Mucosa of stomach (tissue), 1 donor: ENCODE data around the gene BFSP2.

Experiments
- H3K27me3 ChIP-seq: one replicate; pipeline ENCODE4 v1.7.0; 2013; ENCODE audit warnings: mild to moderate bottlenecking, low read length; ENCODE audit not compliant: control insufficient read depth, insufficient read depth
- H3K36me3 ChIP-seq: one replicate; pipeline ENCODE4 v1.7.0; 2013; ENCODE audit warnings: low read length; ENCODE audit not compliant: control insufficient read depth, insufficient read depth
- H3K4me1 ChIP-seq: one replicate; pipeline ENCODE4 v1.7.0; 2013; ENCODE audit warnings: mild to moderate bottlenecking, low read length; ENCODE audit not compliant: control insufficient read depth, insufficient read depth
- H3K4me3 ChIP-seq: one replicate; pipeline ENCODE4 v1.7.0; 2013; ENCODE audit warnings: low read length
- H3K9ac ChIP-seq: one replicate; pipeline ENCODE4 v1.7.0; 2013; ENCODE audit warnings: mild to moderate bottlenecking, low read length, moderate library complexity
- H3K9me3 ChIP-seq: one replicate; pipeline ENCODE4 v1.7.0; 2013; ENCODE audit warnings: mild to moderate bottlenecking, low read length, moderate library complexity; ENCODE audit not compliant: control insufficient read depth
- donor health status: Pancreatic carcinoma.

BFSP2 gene

GRCh38 chr3:133371676-133372075, 28.2 kb upstream of the BFSP2 start:
- Histone ChIP-seq H3K9ac (no peak overlapping the region), H3K36me3 (no peaks in the 10 kb centered on the region), H3K27me3 (no peaks in the 10 kb centered on the region), H3K4me3 (no peak overlapping the region), H3K4me1 (no peaks in the 10 kb centered on the region), H3K9me3 (no peaks in the 10 kb centered on the region)

- Histone ChIP-seq H3K9ac (no peak overlapping the region), H3K36me3 (no peaks in the 10 kb centered on the region), H3K9me3 (no peaks in the 10 kb centered on the region), H3K27me3 (no peaks in the 10 kb centered on the region), H3K4me1 (no peaks in the 10 kb centered on the region), H3K4me3 (no peak overlapping the region)
Observed at GRCh38 chr3:133374708-133375402, 25.0 kb upstream of the BFSP2 start.

GRCh38 chr3:133375403-133375745, 24.5 kb upstream of the BFSP2 start:
- Histone ChIP-seq H3K4me1 (no peaks in the 10 kb centered on the region), H3K9ac (no peak overlapping the region)

GRCh38 chr3:133376810-133377209, 23.0 kb upstream of the BFSP2 start:
- no peaks in the 10 kb centered on the region for H3K9me3 ChIP-seq
- H3K9ac ChIP-seq: no peak overlapping the region
- no peaks in the 10 kb centered on the region for H3K27me3 ChIP-seq
- no peak overlapping the region for H3K4me3 ChIP-seq
- H3K4me1 ChIP-seq: peaks cover 4% of the 10 kb centered on the region
- no peaks in the 10 kb centered on the region for H3K36me3 ChIP-seq

More at GRCh38 chr3:133375403-133375745, 24.5 kb upstream of the BFSP2 start:
- Histone ChIP-seq H3K9me3 (no peaks in the 10 kb centered on the region), H3K4me3 (no peak overlapping the region), H3K36me3 (no peaks in the 10 kb centered on the region), H3K27me3 (no peaks in the 10 kb centered on the region)

GRCh38 chr3:133377396-133377795, 22.5 kb upstream of the BFSP2 start:
- no peak overlapping the region for H3K9ac ChIP-seq
- H3K4me1 ChIP-seq: peaks cover 7% of the 10 kb centered on the region
- H3K36me3 ChIP-seq: no peaks in the 10 kb centered on the region
- no peaks in the 10 kb centered on the region for H3K9me3 ChIP-seq
- H3K4me3 ChIP-seq: no peak overlapping the region
- no peaks in the 10 kb centered on the region for H3K27me3 ChIP-seq

- H3K4me3 ChIP-seq: no peak overlapping the region
Observed at GRCh38 chr3:133379926-133380325, 19.9 kb upstream of the BFSP2 start.

GRCh38 chr3:133380481-133381225, 19.2 kb upstream of the BFSP2 start:
- Histone ChIP-seq H3K9ac (no peak overlapping the region), H3K9me3 (no peaks in the 10 kb centered on the region), H3K27me3 (no peaks in the 10 kb centered on the region), H3K36me3 (no peaks in the 10 kb centered on the region), H3K4me1 (peaks cover 7% of the 10 kb centered on the region), H3K4me3 (no peak overlapping the region)

More at GRCh38 chr3:133379926-133380325, 19.9 kb upstream of the BFSP2 start:
- no peaks in the 10 kb centered on the region for H3K9me3 ChIP-seq
- no peak overlapping the region for H3K9ac ChIP-seq
- no peaks in the 10 kb centered on the region for H3K36me3 ChIP-seq
- no peaks in the 10 kb centered on the region for H3K27me3 ChIP-seq
- H3K4me1 ChIP-seq: peaks cover 7% of the 10 kb centered on the region

GRCh38 chr3:133381346-133382109, 18.3 kb upstream of the BFSP2 start:
- peaks cover 7% of the 10 kb centered on the region for H3K4me1 ChIP-seq
- H3K27me3 ChIP-seq: no peaks in the 10 kb centered on the region
- H3K9ac ChIP-seq: no peak overlapping the region
- no peaks in the 10 kb centered on the region for H3K9me3 ChIP-seq
- no peaks in the 10 kb centered on the region for H3K36me3 ChIP-seq
- no peak overlapping the region for H3K4me3 ChIP-seq

- Histone ChIP-seq H3K4me3 (no peak overlapping the region), H3K36me3 (no peaks in the 10 kb centered on the region), H3K9ac (no peak overlapping the region), H3K9me3 (no peaks in the 10 kb centered on the region), H3K4me1 (peaks cover 7% of the 10 kb centered on the region), H3K27me3 (no peaks in the 10 kb centered on the region)
Observed at GRCh38 chr3:133383175-133383574, 16.7 kb upstream of the BFSP2 start.

GRCh38 chr3:133383741-133384140, 16.1 kb upstream of the BFSP2 start:
- H3K36me3 ChIP-seq: no peaks in the 10 kb centered on the region
- no peak overlapping the region for H3K9ac ChIP-seq
- peaks cover 7% of the 10 kb centered on the region for H3K4me1 ChIP-seq
- no peaks in the 10 kb centered on the region for H3K9me3 ChIP-seq
- no peak overlapping the region for H3K4me3 ChIP-seq
- H3K27me3 ChIP-seq: no peaks in the 10 kb centered on the region

GRCh38 chr3:133384331-133385027, 15.4 kb upstream of the BFSP2 start:
- Histone ChIP-seq H3K4me1 (peaks cover 7% of the 10 kb centered on the region), H3K27me3 (no peaks in the 10 kb centered on the region), H3K9ac (no peak overlapping the region), H3K4me3 (no peak overlapping the region), H3K9me3 (no peaks in the 10 kb centered on the region), H3K36me3 (no peaks in the 10 kb centered on the region)
